ENCODE results near the gene HCFC1.

Gene HCFC1

GRCh38 chrX:153926552-153926857 is 45.1 kb downstream of the HCFC1 start:
- in situ Hi-C loops (cut with HindIII; ENCODE audit: low sequenced_read_pairs), result no loop called here

- in situ Hi-C loops (cut with HindIII; ENCODE audit: low sequenced_read_pairs), result no loop called here
These were observed 45.7 kb downstream of the HCFC1 start, which contains the start of gene ARHGAP4 for GRCh38 chrX:153925739-153926551. Gene ARHGAP4 (minus strand): TSS chrX:153926264. CDS start chrX:153926202, 62 bp downstream.

- in situ Hi-C loops (cut with HindIII; ENCODE audit: low sequenced_read_pairs), result no loop called here
These were observed 46.3 kb downstream of the HCFC1 start for GRCh38 chrX:153925387-153925738.

- in situ Hi-C loops (cut with HindIII; ENCODE audit: low sequenced_read_pairs), result no loop called here
These were observed 47.3 kb downstream of the HCFC1 start for GRCh38 chrX:153924149-153924861.

GRCh38 chrX:153922932-153923857 is 48.4 kb downstream of the HCFC1 start:
- in situ Hi-C loops (cut with HindIII; ENCODE audit: low sequenced_read_pairs), result no loop called here

GRCh38 chrX:153921511-153922446 is 49.8 kb downstream of the HCFC1 start:
- in situ Hi-C loops (cut with HindIII; ENCODE audit: low sequenced_read_pairs), result no loop called here

- in situ Hi-C loops (cut with HindIII; ENCODE audit: low sequenced_read_pairs), result no loop called here
These were observed 50.5 kb downstream of the HCFC1 start for GRCh38 chrX:153921070-153921469.

GRCh38 chrX:153920546-153920945 is 51.1 kb downstream of the HCFC1 start:
- in situ Hi-C loops (cut with HindIII; ENCODE audit: low sequenced_read_pairs), result no loop called here

- in situ Hi-C loops (cut with HindIII; ENCODE audit: low sequenced_read_pairs), result no loop called here
These were observed 52.3 kb downstream of the HCFC1 start for GRCh38 chrX:153919281-153919680.

GRCh38 chrX:153917869-153918268 is 53.7 kb downstream of the HCFC1 start:
- in situ Hi-C loops (cut with HindIII; ENCODE audit: low sequenced_read_pairs), result no loop called here

- in situ Hi-C loops (cut with HindIII; ENCODE audit: low sequenced_read_pairs), result no loop called here
These were observed 57.9 kb downstream of the HCFC1 start for GRCh38 chrX:153913701-153914100.

- in situ Hi-C loops (cut with HindIII; ENCODE audit: low sequenced_read_pairs), result no loop called here
These were observed 58.4 kb downstream of the HCFC1 start for GRCh38 chrX:153913211-153913610.

GRCh38 chrX:153911798-153912197 is 59.8 kb downstream of the HCFC1 start:
- in situ Hi-C loops (cut with HindIII; ENCODE audit: low sequenced_read_pairs), result no loop called here

- in situ Hi-C loops (cut with HindIII; ENCODE audit: low sequenced_read_pairs), result no loop called here
These were observed 61.2 kb downstream of the HCFC1 start for GRCh38 chrX:153910446-153910845.

GRCh38 chrX:153909980-153910360 is 61.6 kb downstream of the HCFC1 start:
- in situ Hi-C loops (cut with HindIII; ENCODE audit: low sequenced_read_pairs), result no loop called here

GRCh38 chrX:153909024-153909979 is 62.3 kb downstream of the HCFC1 start:
- in situ Hi-C loops (cut with HindIII; ENCODE audit: low sequenced_read_pairs), result no loop called here

GRCh38 chrX:153908219-153908860 is 63.3 kb downstream of the HCFC1 start:
- in situ Hi-C loops (cut with HindIII; ENCODE audit: low sequenced_read_pairs), result no loop called here

GRCh38 chrX:153907456-153907855 is 64.2 kb downstream of the HCFC1 start:
- in situ Hi-C loops (cut with HindIII; ENCODE audit: low sequenced_read_pairs), result no loop called here
